K562 (cell line): ENCODE results near the gene FOXA3. TPM values are rescaled to one million over a fixed set of nuclear protein-coding genes. Genes with fewer than 3 reads are reported as not detected.

ENCODE experiments used
- ATF7 ChIP-seq: fragments of 450-650 bp; IDR thresholded peaks from 2 replicates; pipeline ENCODE4 v1.7.1; 2014; ENCODE audit warnings: mild to moderate bottlenecking, moderate library complexity
- BDP1 ChIP-seq: IDR thresholded peaks from 3 replicates; pipeline ENCODE4 v1.6.1; 2011; ENCODE audit not compliant: insufficient read length, insufficient read depth
- BRCA1 ChIP-seq, 2 experiments: fragments of 450-650 bp in 1 of 2; sonication (generic) in 1 of 2; formaldehyde crosslinking in 1 of 2; IDR thresholded peaks; 2 replicates each; pipeline versions ENCODE4 v1.5.0 to v1.6.1; 2017 to 2020; ENCODE audit warnings: mild to moderate bottlenecking in 1 of 2, missing genetic modification reagents in 1 of 2
- HMG20B ChIP-seq: fragments of 250-450 bp; sonication (Bioruptor Pico); IDR thresholded peaks from 2 replicates; pipeline ENCODE4 v1.5.0; 2021; ENCODE audit warnings: mild to moderate bottlenecking
- HMGN3 ChIP-seq: IDR thresholded peaks from 2 replicates; pipeline ENCODE4 v1.6.1; 2011; ENCODE audit warnings: borderline replicate concordance, low read depth, mild to moderate bottlenecking, mixed read lengths, low read length; ENCODE audit not compliant: insufficient read length; ENCODE audit errors: extremely low read depth
- MEF2A ChIP-seq: IDR thresholded peaks from 2 replicates; pipeline ENCODE4 v1.6.1; 2011; ENCODE audit warnings: low read depth, mild to moderate bottlenecking, low read length, moderate library complexity; ENCODE audit not compliant: control insufficient read depth
- NFIX ChIP-seq: fragments of 250-450 bp; sonication (Bioruptor Pico); IDR thresholded peaks from 2 replicates; pipeline ENCODE4 v1.4.0; 2020; ENCODE audit warnings: low read depth, mild to moderate bottlenecking, moderate library complexity
- POLR3A ChIP-seq: IDR thresholded peaks from 2 replicates; pipeline ENCODE4 v1.6.1; 2011; ENCODE audit warnings: borderline replicate concordance, mild to moderate bottlenecking, moderate library complexity; ENCODE audit not compliant: insufficient read length, insufficient read depth; ENCODE audit errors: extremely low read depth
- SMARCC2 ChIP-seq: fragments of 450-650 bp; IDR thresholded peaks from 2 replicates; pipeline ENCODE4 v1.6.1; 2017; ENCODE audit warnings: antibody characterized with exemption, moderate library complexity, mild to moderate bottlenecking, low read depth
- SMARCE1 ChIP-seq: fragments of 450-650 bp; IDR thresholded peaks from 2 replicates; pipeline ENCODE4 v1.7.1; 2016; ENCODE audit warnings: mild to moderate bottlenecking
- ZNF23 ChIP-seq: fragments of 250-450 bp; sonication (Bioruptor Pico); IDR thresholded peaks from 2 replicates; pipeline ENCODE4 v1.4.0; 2020; ENCODE audit warnings: mild to moderate bottlenecking
- ZNF583 ChIP-seq: fragments of 250-450 bp; sonication (Bioruptor Pico); IDR thresholded peaks from 2 replicates; pipeline ENCODE4 v1.4.0; 2020
- polyA plus RNA-seq, 8 experiments: library from polyadenylated mRNA; depleted of rRNA in 4 of 8; stranded (reverse) in 5 of 8; unstranded in 3 of 8; fragments of >200 nt; fragmentation: Nextera tagmentation in 2 of 8; fragmentation: Illumina TruSeq in 1 of 8; extraction: Ambion mirVana in 2 of 8; extraction: Trizol in 1 of 8; gene quantifications; 2 replicates each; pipeline versions ENCODE4 v1.2.1 to v1.2.3, GENCODE V29; 2011 to 2014; ENCODE audit warnings: inconsistent platforms in 1 of 8, missing spikeins in 1 of 8
- total RNA-seq, 7 experiments: library from RNA; depleted of rRNA in 6 of 7; stranded (reverse); fragments of >200 nt in 6 of 7; fragmentation: Illumina TruSeq in 2 of 7; extraction: Trizol in 2 of 7; gene quantifications; 2 replicates each; pipeline versions ENCODE4 v1.2.1 to v1.2.3, GENCODE V29; 2011 to 2021; ENCODE audit warnings: low replicate concordance in 1 of 7
- TF ChIP-seq, protein P1 (sequence below), 2 experiments: fragments of 250-450 bp in 1 of 2; fragments of 450-650 bp in 1 of 2; sonication (Bioruptor Pico) in 1 of 2; IDR thresholded peaks; 2 replicates each; pipeline versions ENCODE4 v1.6.1 to v1.8.0; 2016 to 2021; ENCODE audit warnings: mild to moderate bottlenecking in 2 of 2, moderate library complexity in 2 of 2, missing compliant biosample characterization in 1 of 2, missing genetic modification characterization in 1 of 2
- TF ChIP-seq, protein P2 (sequence below): sonication (generic); formaldehyde crosslinking; IDR thresholded peaks from 2 replicates; pipeline ENCODE4 v1.8.0; 2022; ENCODE audit warnings: mild to moderate bottlenecking, missing genetic modification reagents
- TF ChIP-seq, protein P3 (sequence below): IDR thresholded peaks from 2 replicates; pipeline ENCODE4 v1.6.1; 2011; ENCODE audit warnings: borderline replicate concordance, low read depth, mild to moderate bottlenecking, moderate library complexity, low read length; ENCODE audit not compliant: insufficient read depth, poor library complexity, severe bottlenecking
- TF ChIP-seq, protein P4 (sequence below): fragments of 450-650 bp; conservative IDR thresholded peaks from 2 replicates; pipeline ENCODE4 v1.6.1; 2016; ENCODE audit warnings: missing genetic modification characterization, low read depth, mild to moderate bottlenecking, control low read depth, missing compliant biosample characterization

Gene FOXA3
- total and polyA plus RNA-seq, 9 of the 15 experiments (the other 6 are each of a cell fraction or from before 2014, with no cell fraction given) = 1.3 to 15.5 (median 4.7) TPM

DNA sequence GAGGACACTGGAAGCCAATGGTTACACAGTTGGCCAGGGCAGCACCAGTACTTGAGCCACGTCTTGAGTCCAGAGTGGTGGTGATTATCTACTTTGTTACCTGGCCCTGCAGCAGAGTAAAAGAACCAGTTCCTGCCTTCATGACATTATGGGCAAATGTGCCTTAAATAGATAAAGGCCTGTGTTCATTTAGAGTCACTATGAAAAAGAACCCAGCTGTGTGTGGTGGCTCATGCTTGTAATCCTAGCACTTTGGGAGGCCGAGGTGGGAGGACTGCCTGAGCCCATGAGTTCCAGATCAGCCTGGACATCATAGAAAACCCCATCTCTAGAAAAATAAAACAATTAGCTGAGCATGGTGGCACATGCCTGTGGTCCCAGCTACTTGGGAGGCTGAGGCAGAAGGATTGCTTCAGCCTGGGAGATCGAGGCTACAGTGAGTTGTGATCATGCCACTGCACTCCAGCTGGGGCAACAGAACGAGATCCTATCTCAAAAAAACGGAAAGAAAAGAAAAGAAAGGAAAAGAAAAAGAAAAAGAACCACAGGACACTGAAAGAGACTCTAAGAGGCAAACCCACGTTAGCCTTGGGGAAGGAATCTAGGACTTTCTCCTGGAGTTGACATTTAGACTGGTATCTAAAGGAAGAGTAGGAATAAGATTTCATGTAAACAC, 25.2 kb downstream of the FOXA3 start (continued):
- TF ChIP-seq HMGN3 (no peak), BDP1 (no peak), ATF7 (peak; percentile 12; the same call in 1 of the 2 replicates), POLR3A (no peak), NFIX (CRISPR knock-in tag) (no peak), SMARCC2 (no peak), ZNF23 (CRISPR knock-in tag) (no peak), ZNF583 (no peak), BRCA1 (IDR thresholded peaks at IDR 0.05) (no peak), BRCA1 (CRISPR knock-in tag; IDR thresholded peaks at IDR 0.05) (no peak), HMG20B (CRISPR knock-in tag) (no peak), MEF2A (no peak), SMARCE1 (peak; percentile 22; the same call in 1 of the 2 replicates)
- TF ChIP-seq, protein P1, sequence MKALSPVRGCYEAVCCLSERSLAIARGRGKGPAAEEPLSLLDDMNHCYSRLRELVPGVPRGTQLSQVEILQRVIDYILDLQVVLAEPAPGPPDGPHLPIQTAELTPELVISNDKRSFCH (CRISPR knock-in tag; IDR thresholded peaks at IDR 0.05) = no peak
- TF ChIP-seq, protein P1 (tag; IDR thresholded peaks at IDR 0.05) = no peak
- TF ChIP-seq, protein P2, sequence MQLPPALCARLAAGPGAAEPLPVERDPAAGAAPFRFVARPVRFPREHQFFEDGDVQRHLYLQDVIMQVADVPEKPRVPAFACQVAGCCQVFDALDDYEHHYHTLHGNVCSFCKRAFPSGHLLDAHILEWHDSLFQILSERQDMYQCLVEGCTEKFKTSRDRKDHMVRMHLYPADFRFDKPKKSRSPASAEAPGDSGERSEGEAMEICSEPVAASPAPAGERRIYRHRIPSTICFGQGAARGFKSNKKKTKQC = no peak
- TF ChIP-seq, protein P3, sequence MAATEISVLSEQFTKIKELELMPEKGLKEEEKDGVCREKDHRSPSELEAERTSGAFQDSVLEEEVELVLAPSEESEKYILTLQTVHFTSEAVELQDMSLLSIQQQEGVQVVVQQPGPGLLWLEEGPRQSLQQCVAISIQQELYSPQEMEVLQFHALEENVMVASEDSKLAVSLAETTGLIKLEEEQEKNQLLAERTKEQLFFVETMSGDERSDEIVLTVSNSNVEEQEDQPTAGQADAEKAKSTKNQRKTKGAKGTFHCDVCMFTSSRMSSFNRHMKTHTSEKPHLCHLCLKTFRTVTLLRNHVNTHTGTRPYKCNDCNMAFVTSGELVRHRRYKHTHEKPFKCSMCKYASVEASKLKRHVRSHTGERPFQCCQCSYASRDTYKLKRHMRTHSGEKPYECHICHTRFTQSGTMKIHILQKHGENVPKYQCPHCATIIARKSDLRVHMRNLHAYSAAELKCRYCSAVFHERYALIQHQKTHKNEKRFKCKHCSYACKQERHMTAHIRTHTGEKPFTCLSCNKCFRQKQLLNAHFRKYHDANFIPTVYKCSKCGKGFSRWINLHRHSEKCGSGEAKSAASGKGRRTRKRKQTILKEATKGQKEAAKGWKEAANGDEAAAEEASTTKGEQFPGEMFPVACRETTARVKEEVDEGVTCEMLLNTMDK = no peak
- TF ChIP-seq, protein P4, sequence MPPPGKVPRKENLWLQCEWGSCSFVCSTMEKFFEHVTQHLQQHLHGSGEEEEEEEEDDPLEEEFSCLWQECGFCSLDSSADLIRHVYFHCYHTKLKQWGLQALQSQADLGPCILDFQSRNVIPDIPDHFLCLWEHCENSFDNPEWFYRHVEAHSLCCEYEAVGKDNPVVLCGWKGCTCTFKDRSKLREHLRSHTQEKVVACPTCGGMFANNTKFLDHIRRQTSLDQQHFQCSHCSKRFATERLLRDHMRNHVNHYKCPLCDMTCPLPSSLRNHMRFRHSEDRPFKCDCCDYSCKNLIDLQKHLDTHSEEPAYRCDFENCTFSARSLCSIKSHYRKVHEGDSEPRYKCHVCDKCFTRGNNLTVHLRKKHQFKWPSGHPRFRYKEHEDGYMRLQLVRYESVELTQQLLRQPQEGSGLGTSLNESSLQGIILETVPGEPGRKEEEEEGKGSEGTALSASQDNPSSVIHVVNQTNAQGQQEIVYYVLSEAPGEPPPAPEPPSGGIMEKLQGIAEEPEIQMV (tag) = no peak
- TF ChIP-seq, all 486 proteins: peak for 30
